Stimulated activated naive CD4-positive, alpha-beta T cell (primary cell): ENCODE results near the gene SAPCD1.
"Not testable (repeated sequence)": the region's sequence is repeated elsewhere in the genome, so short reads cannot be mapped to it uniquely, and the experiment has no call there.

Experiments used
- DNase-seq, 6 experiments: peaks; one replicate each; lab custom pipeline; 2025; lab: John Stamatoyannopoulos, UW

The SAPCD1 gene

GRCh38 chr6:31799781-31800180, 37.3 kb downstream of the SAPCD1 start:
- no peak for DNase-seq

GRCh38 chr6:31801031-31801927, 38.8 kb downstream of the SAPCD1 start:
- not testable (repeated sequence) for DNase-seq

- no peak for DNase-seq
Measured at GRCh38 chr6:31805939-31806469, 43.5 kb downstream of the SAPCD1 start.

- peak; percentile 90 to 97 (median 96) for DNase-seq
Measured at GRCh38 chr6:31806470-31807272, 44.2 kb downstream of the SAPCD1 start, which contains the start of gene LSM2. TSS of gene LSM2 (minus strand) at chr6:31806966. CDS start at chr6:31806757, 209 bp downstream.

- not testable (repeated sequence) for DNase-seq
Measured at GRCh38 chr6:31808599-31808998, 46.1 kb downstream of the SAPCD1 start.

GRCh38 chr6:31811645-31812044, 49.2 kb downstream of the SAPCD1 start:
- no peak for DNase-seq

GRCh38 chr6:31813465-31813849, 51.0 kb downstream of the SAPCD1 start:
- DNase-seq = no peak
